NCI-H2029 (cell line): ENCODE results near the gene RBM15B.
"Not testable (repeated sequence)": the region's sequence is repeated elsewhere in the genome, so short reads cannot be mapped to it uniquely, and the experiment has no call there.

Source experiments
- DNase-seq: peaks from one replicate; lab custom pipeline; 2025; lab: John Stamatoyannopoulos, UW

RBM15B gene

DNA sequence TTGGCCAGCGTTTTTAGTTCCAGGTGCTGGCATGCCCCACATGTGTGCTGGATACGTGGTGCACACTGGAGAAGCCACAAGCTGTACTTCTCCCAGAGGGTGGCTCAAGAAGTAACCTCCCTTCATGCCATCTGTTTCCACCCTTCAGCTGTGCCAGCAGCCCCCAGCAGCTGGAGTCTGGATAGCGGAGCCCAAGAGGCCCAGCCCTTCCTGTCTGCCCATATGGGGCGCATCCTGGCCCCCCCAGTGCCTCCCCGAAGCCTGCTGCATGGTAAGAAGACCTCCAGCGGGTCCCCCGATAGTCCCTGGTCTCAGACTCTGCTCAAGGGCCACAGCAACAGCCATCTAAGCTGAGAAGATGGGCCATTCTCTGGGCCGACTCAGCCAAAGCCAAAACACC is 11.8 kb upstream of the RBM15B start:
- DNase-seq, result no peak

GRCh38 chr3:51379746-51380455 is 11.2 kb upstream of the RBM15B start:
- DNase-seq, result no peak

DNA sequence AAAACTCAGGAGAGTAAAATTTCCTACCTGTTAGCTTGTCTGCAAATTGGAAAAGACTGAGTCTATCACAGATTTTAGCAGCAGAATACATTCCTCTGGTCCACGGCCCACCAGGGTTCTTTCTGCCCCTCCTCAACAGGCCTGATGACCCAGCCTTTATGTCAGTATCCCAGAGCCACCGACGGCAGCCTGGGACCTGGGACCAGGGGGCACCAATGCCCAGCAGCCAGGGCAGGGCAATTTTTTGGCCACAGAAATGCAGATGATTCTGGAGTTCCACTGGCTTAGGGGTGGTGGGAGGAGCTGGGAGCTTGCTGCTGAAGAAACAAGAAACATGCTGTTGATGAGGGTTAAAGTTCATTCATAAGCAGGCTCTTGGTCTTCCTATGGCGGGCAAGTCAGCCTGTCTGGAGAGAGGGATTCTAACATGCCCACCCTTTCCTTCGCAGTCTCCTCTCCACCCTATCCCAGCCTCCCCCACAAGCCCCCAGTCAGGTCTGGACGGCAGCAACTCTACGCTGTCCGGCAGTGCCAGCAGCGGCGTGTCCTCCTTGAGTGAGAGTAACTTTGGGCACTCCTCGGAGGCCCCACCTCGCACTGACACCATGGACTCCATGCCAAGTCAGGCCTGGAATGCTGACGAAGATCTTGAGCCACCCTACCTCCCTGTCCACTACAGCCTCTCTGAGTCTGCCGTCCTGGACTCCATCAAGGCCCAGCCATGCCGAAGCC is 10.3 kb upstream of the RBM15B start:
- no peak for DNase-seq

DNA sequence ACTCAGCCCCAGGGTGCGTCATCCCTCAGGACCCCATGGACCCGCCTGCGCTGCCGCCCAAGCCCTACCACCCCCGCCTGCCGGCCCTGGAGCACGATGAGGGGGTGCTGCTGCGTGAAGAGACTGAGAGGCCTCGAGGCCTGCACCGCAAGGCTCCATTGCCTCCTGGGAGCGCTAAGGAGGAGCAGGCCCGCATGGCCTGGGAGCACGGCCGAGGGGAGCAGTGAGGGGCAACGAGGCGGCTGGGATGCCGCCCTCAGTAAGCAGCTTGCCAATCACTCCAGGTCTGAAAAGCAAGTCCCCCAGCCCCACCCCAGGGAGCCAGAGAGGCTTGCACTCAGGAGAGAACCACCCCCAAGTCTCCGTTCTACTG is 9.8 kb upstream of the RBM15B start:
- DNase-seq, result no peak

GRCh38 chr3:51382076-51382745 is 8.9 kb upstream of the RBM15B start:
- DNase-seq, result no peak

DNA sequence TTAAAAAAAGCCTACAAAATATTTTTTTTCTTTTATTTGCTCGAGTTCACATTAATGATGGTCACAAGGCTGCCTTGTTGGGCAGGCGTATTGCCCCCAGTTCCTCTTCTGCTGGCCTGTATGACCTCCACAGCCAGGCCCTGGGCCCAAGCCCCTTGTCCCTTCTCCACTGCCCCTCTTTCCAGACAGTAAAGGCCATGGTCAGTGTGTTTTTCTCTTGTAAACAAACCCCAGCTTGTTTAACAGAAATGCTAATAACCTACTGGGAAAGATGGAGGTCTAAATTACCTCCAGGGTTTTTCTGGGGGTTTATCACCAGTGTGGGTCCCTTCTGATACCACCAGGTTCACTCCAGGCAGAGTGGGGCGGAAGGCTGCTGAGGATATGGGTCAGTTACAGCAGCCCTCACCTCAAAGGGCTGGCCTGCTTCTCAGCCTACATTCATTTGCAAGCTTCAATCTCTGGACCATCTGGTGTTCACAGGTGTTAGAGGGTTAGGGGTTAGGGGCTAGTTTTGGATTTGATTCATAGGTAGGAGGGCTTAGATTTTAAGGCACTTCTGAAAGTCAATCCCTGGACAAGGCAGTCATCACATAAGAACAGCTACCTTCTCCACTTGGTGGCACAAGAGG is 8.0 kb upstream of the RBM15B start:
- no peak for DNase-seq

DNA sequence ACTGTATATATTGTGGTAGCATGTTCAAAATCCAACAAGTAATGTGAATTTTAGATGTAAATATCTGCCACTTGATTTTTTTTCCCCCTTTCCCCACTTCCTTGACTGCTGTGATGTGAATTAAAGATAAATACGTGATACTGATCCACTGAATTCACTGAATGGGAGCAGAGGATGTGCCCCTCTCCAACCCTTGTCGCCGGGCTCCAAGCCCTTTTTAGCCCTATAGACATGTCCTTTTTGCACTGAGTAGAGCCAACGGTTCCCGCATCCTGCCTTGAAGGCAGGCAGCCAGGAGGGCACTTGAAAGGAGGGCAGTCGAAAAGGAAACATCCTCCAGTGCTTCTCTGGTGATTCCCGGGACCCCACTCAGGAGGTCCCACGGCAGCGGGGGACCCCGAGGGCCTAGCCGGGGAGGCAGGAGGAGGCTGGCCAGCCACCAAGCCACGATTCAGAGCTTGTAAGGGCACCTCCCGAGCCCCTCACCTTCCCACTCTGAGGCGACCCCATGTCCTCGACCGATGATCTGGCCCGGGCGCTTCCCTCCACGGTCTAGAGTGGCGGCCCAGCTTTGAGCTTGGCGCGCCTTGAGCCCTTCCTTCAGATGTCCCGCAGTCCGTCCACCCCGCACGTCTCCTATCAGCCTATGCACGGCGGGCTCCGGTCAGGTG is 6.9 kb upstream of the RBM15B start:
- no peak for DNase-seq

DNA sequence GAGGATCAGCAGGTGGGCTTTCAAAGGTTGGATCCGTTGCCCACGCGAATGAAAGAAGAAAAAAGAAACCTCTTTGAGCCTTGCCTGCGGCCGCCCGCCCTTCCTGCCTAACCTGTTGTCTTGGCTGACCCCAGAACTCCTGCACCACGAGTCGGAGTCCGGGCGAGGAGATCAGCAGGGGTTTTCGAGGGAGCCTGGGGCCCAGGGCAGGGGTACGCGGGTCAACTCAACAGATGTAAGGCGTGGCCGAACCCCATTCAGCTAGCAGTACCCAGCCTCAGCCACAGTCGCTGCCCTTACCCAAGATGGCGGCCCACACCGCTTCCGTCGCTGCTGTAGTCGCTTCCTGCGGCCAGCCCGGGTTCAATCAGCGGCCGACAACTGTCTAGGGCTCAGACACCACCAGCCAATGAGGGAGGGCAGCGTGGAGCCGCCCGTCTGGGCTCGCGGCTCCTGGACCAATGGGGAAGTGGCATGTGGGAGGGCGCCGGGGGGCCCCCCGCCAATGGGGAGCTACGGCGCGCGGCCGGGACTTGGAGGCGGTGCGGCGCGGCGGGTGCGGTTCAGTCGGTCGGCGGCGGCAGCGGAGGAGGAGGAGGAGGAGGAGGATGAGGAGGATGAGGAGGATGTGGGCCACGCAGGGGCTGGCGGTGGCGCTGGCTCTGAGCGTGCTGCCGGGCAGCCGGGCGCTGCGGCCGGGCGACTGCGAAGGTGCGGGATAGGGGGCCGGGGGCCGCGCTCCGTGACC is 6.2 kb upstream of the RBM15B start, which contains the start of gene MANF:
Gene MANF (plus strand): TSS at position 566 of the 748 bp plus-strand sequence. CDS start 52 bp downstream, at position 618.
- peak; percentile 78 for DNase-seq

DNA sequence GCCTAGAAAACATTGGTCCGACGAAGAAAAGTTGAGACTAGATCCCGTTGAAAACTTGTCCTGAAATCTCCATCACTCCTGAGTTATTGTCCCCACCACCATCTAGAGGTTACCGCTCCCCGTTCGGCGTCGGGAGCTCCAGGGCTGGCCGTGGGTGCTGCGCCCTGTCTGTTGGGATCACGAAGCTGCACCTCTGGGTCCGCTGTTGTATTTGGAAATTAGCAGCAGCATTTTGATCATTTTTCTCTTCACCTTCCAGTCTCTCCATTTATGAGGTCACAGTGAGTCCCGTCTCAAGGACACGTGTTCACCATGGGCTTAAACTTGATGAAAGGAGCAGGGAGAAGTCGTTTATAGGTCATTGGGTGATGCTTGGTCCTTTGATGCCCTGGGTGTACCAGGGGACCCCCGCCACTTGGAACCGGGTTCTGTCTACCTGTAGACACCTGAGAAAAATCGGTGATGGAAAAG is 5.4 kb upstream of the RBM15B start:
- no peak for DNase-seq

DNA sequence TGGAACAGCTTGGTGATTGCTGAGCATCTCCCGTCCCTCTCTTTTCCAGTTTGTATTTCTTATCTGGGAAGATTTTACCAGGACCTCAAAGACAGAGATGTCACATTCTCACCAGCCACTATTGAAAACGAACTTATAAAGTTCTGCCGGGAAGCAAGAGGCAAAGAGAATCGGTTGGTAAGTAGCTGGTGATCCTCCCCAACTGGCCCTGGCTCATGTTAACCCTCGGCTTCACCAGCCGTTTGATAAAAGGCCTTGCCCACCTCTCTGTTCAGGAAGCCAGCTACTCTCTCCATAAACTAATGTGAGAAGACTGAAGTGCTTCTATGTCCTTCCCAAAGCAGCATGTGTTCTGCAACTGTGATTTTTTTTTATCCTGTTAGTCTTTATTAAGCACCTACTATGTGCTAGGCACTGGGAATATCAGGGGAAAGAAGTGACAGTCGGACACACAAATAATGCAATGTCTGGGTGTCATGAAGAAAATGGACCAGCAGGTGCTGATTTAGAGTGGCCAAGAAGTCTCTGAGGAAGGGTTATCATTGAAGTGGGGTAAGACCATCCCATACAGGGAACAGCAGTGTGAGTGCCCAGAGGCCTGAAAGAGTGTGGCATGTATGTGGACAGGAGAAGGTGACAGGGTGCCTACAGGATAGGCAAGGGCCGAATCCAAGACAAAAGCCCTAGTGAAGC is 4.8 kb upstream of the RBM15B start:
- no peak for DNase-seq

DNA sequence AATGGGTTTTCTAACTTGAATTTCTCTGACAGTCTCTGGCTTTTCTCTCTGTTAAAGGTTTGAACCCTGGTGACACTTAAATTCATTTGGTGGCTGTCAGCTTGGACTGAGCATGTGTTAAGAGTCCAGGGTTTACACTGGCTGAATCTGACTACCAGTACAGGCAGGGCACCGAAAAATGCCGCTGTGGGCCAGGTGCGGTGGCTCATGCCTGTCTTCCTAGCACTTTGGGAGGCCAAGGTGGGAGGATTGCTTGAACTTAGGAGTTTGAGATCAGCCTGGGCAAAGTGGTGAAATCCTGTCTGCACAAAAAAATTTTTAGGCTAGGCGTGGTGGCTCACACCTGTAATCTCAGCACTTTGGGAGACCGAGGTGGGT is 4.2 kb upstream of the RBM15B start:
- DNase-seq, result no peak

DNA sequence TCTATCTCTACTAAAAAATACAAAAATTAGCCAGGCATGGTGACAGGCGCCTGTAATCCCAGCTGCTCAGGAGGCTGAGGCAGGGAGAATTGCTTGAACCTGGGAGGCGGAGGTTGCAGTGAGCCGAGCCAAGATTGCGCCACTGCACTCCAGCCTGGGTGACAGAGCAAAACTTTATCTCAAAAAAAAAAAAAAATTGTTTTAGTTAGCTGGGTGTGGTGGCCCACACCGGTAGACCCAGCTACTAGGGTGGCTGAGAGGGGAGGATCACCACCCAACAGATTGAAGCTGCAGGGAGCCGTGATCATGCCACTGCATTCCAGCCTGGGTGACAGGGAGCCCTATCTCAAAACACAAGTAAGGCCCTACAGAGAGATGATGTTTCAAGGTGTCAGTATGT is 3.8 kb upstream of the RBM15B start:
- DNase-seq, result not testable (repeated sequence)

- DNase-seq, result no peak
Observed at GRCh38 chr3:51388286-51389029, 2.6 kb upstream of the RBM15B start.

DNA sequence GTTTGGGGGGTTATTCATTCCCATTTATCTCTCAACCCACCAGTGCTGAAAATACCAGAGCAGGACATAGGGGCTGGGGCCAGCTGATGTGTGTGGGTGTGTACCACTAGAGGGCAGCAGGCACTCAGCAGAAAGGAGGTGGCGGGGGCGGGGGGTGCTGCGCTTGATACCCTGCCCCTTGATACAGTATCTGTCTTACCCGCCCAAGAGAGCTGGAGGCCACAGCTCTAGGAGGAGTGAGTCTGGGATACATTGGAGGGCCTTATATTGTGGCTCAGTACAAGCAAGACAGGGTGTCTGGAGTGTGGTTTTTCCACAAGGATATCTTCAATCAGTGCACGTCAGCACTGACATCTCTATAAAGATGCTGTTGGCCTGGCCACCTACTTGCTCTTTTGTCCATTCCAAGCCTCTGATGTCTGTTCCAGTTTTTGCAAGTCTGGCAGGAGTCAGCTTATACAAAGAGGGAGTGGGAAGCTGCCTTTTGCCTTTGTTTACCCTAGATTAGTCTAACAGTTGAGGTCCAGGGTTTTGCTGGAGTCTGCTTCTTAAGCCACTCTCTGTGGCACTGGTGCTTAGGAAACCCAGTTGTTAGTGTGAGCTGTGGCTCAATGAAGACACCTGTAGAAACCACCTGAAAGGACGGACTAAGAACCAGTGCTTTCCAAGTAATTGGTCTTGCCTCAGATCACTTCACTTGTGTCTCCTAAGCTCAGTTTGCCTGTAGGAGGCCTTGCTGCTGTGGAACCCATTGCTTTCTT is 1.5 kb upstream of the RBM15B start:
- DNase-seq, result no peak

- DNase-seq, result no peak
Observed at GRCh38 chr3:51390246-51391074, 625 bp upstream of the RBM15B start.

- DNase-seq, result no peak
Observed at GRCh38 chr3:51391566-51392354, 675 bp downstream of the RBM15B start.

GRCh38 chr3:51392355-51393133 is 1.5 kb downstream of the RBM15B start:
- no peak for DNase-seq
